CD4-positive, alpha-beta memory T cell (primary cell): ENCODE data around the gene MRM1. TPM values are rescaled to one million over a fixed set of nuclear protein-coding genes. Genes with fewer than 3 reads are reported as not detected.

Experiments
- CTCF ChIA-PET: fragments of 350-600 bp; sonication (Branson Sonifier 250); formaldehyde crosslinking; loops from one replicate; lab custom pipeline; 2021; ENCODE audit warnings: inconsistent platforms; ENCODE audit not compliant: partially characterized antibody; lab: Charles Lee
- POLR2A ChIA-PET: fragments of 350-600 bp; sonication (Branson Sonifier 250); formaldehyde crosslinking; loops from one replicate; lab custom pipeline; 2021; ENCODE audit not compliant: partially characterized antibody; lab: Charles Lee
- DNase-seq, 5 donors: peaks; one replicate each; pipeline versions ENCODE4 v3.0.0 to v3.0.0-alpha.2; 2020 to 2022; ENCODE audit warnings: mixed read lengths in 1 of 5
- H3K27ac ChIP-seq: one replicate; pipeline ENCODE4 v1.7.0; 2013; ENCODE audit warnings: low read depth, low read length
- H3K27me3 ChIP-seq: 2 replicates; pipeline ENCODE4 v1.7.0; 2013; ENCODE audit warnings: mild to moderate bottlenecking, low read length, moderate library complexity; ENCODE audit not compliant: insufficient read depth
- H3K36me3 ChIP-seq: 2 replicates; pipeline ENCODE4 v1.7.0; 2013; ENCODE audit warnings: mild to moderate bottlenecking, low read length, moderate library complexity; ENCODE audit not compliant: insufficient read depth
- H3K4me1 ChIP-seq: 2 replicates; pipeline ENCODE4 v1.7.0; 2013; ENCODE audit warnings: mild to moderate bottlenecking, low read length, moderate library complexity; ENCODE audit not compliant: insufficient read depth
- H3K4me3 ChIP-seq, 2 donors: one replicate each; pipeline ENCODE4 v1.7.0; 2013; ENCODE audit warnings: low read length in 2 of 2, mild to moderate bottlenecking in 1 of 2
- H3K9me3 ChIP-seq, 2 donors: one replicate each; pipeline ENCODE4 v1.7.0; 2013; ENCODE audit warnings: low read length in 2 of 2, control low read depth in 1 of 2; ENCODE audit not compliant: control insufficient read depth in 1 of 2
- H3K27ac Mint-ChIP-seq, 7 donors: one replicate each; pipeline ENCODE4 v1.8.0; 2020 to 2021; ENCODE audit warnings: mixed read lengths in 7 of 7, mild to moderate bottlenecking in 6 of 7, inconsistent platforms in 3 of 7, moderate library complexity in 3 of 7
- H3K27me3 Mint-ChIP-seq, 2 donors: one replicate each; pipeline ENCODE4 v1.8.0; 2020 to 2021; ENCODE audit warnings: mixed read lengths in 2 of 2
- H3K36me3 Mint-ChIP-seq, 2 donors: one replicate each; pipeline ENCODE4 v1.8.0; 2020 to 2021; ENCODE audit warnings: mixed read lengths in 2 of 2, inconsistent platforms in 1 of 2, mild to moderate bottlenecking in 1 of 2
- H3K4me1 Mint-ChIP-seq, 4 donors: one replicate each; pipeline ENCODE4 v1.8.0; 2020 to 2021; ENCODE audit warnings: mixed read lengths in 4 of 4, mild to moderate bottlenecking in 1 of 4
- H3K4me3 Mint-ChIP-seq, 8 donors: one replicate each; pipeline ENCODE4 v1.8.0; 2020 to 2021; ENCODE audit warnings: mixed read lengths in 8 of 8, mild to moderate bottlenecking in 7 of 8, moderate library complexity in 6 of 8, inconsistent platforms in 3 of 8
- H3K9me3 Mint-ChIP-seq, 8 donors: one replicate each; pipeline ENCODE4 v1.8.0; 2020 to 2021; ENCODE audit warnings: mixed read lengths in 8 of 8, mild to moderate bottlenecking in 5 of 8, inconsistent platforms in 3 of 8, moderate library complexity in 1 of 8
- intact Hi-C: fragments of 100-400 bp; cut with micrococcal nuclease; formaldehyde crosslinking; loops from one replicate; pipeline ENCODE4 v1.15.1; 2023
- polyA plus RNA-seq, 2 donors: library from polyadenylated mRNA; unstranded; fragments of 300-500 nt; fragmentation: Illumina TruSeq; gene quantifications; one replicate each; pipeline ENCODE4 v1.2.3, GENCODE V29; 2021
- total RNA-seq, 2 experiments: library from RNA; stranded (reverse); gene quantifications; one replicate each; pipeline ENCODE4 v1.2.3, GENCODE V29; 2021

MRM1 gene
- total and polyA plus RNA-seq, 4 experiments from 2014 or later, result 1.7 to 13.3 (median 8.1) TPM

GRCh38 chr17:36641331-36641876 is 40.0 kb downstream of the MRM1 start:
- Histone ChIP-seq H3K27ac (no peak overlapping the region), H3K27me3 (peaks cover 44% of the 10 kb centered on the region), H3K36me3 (no peaks in the 10 kb centered on the region), H3K4me3 (peak overlapping the region in 1 of 2 donors; percentile 19), H3K4me1 (peaks cover 19% of the 10 kb centered on the region), H3K9me3 (no peaks in the 10 kb centered on the region)
- no peak for DNase-seq
- ChIA-PET CTCF (interaction anchor here (1.2 kb wide), 1 partner anchor 13 kb away, joined by 3 read pairs; no protein-coding TSS in a partner anchor), POLR2A (no interaction called here)
- Mint-ChIP-seq H3K4me1 (peaks cover 10 to 18% (median 14%) of the 10 kb centered on the region in 4 donors), H3K4me3 (peak overlapping the region in 5 of 8 donors; percentile 29 to 88 (median 32)), H3K9me3 (no peaks in the 10 kb centered on the region), H3K27ac (no peak overlapping the region), H3K27me3 (peaks cover 49 to 59% of the 10 kb centered on the region in 2 donors), H3K36me3 (peaks cover 0 to 4% of the 10 kb centered on the region in 2 donors)
- intact Hi-C loops, result no loop called here

GRCh38 chr17:36641877-36642845 is 40.8 kb downstream of the MRM1 start:
- Histone ChIP-seq H3K27me3 (peaks cover 44% of the 10 kb centered on the region), H3K27ac (no peak overlapping the region), H3K36me3 (no peaks in the 10 kb centered on the region), H3K4me3 (peak overlapping the region in 1 of 2 donors; percentile 19), H3K4me1 (peaks cover 19% of the 10 kb centered on the region), H3K9me3 (no peaks in the 10 kb centered on the region)
- peak overlapping the region in 1 of 7 donors; percentile 19 for H3K27ac Mint-ChIP-seq
- peaks cover 10 to 18% (median 14%) of the 10 kb centered on the region in 4 donors for H3K4me1 Mint-ChIP-seq
- peaks cover 0 to 4% of the 10 kb centered on the region in 2 donors for H3K36me3 Mint-ChIP-seq
- no peak for DNase-seq
- ChIA-PET CTCF (interaction anchor here (0.9 to 1.2 kb wide), 3 partner anchors 11 to 14 kb away, joined by 3 read pairs; no protein-coding TSS in a partner anchor), POLR2A (no interaction called here)
- peaks cover 47 to 58% of the 10 kb centered on the region in 2 donors for H3K27me3 Mint-ChIP-seq
- intact Hi-C loops, result no loop called here
- no peaks in the 10 kb centered on the region for H3K9me3 Mint-ChIP-seq
- peak overlapping the region; percentile 69 to 88 (median 84) for H3K4me3 Mint-ChIP-seq

GRCh38 chr17:36643086-36643685 is 41.8 kb downstream of the MRM1 start:
- no peak overlapping the region for H3K4me3 ChIP-seq
- H3K9me3 Mint-ChIP-seq, result no peaks in the 10 kb centered on the region
- peaks cover 0 to 4% of the 10 kb centered on the region in 2 donors for H3K36me3 Mint-ChIP-seq
- H3K4me3 Mint-ChIP-seq, result peak overlapping the region in 4 of 8 donors; percentile 81 to 88 (median 84)
- peaks cover 19% of the 10 kb centered on the region for H3K4me1 ChIP-seq
- ChIA-PET CTCF (interaction anchor here (0.9 to 1.0 kb wide), 2 partner anchors 12 to 13 kb away, joined by 3 read pairs; no protein-coding TSS in a partner anchor), POLR2A (no interaction called here)
- H3K9me3 ChIP-seq, result no peaks in the 10 kb centered on the region
- H3K36me3 ChIP-seq, result no peaks in the 10 kb centered on the region
- H3K27me3 ChIP-seq, result peaks cover 44% of the 10 kb centered on the region
- H3K27ac ChIP-seq, result no peak overlapping the region
- intact Hi-C loops, result no loop called here
- H3K4me1 Mint-ChIP-seq, result peaks cover 10 to 18% (median 14%) of the 10 kb centered on the region in 4 donors
- DNase-seq, result no peak
- H3K27ac Mint-ChIP-seq, result no peak overlapping the region
- H3K27me3 Mint-ChIP-seq, result peaks cover 49 to 54% of the 10 kb centered on the region in 2 donors

DNA sequence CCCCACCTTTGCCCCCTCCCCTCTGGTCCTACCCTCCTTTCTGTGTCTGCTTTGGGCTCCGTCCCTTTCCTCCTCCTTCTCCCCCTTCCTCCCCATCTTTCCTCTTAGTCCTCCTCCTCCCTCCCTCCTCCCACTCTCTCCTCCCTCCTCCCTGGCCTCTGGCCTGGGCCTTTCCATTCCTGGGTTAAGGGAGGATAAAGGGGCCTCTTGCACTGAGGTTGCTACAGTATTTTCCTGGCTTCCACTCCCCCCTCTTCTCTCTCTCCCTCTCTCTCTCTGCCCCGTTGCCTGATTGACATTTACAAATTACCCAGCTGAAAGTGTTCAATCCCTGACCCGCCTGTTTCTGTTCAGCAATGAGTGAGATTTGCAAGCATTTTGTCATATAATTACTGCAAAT is 44.0 kb downstream of the MRM1 start:
- Mint-ChIP-seq H3K27ac (no peak overlapping the region), H3K27me3 (peaks cover 41 to 47% of the 10 kb centered on the region in 2 donors), H3K4me1 (peaks cover 10 to 18% (median 14%) of the 10 kb centered on the region in 4 donors), H3K9me3 (no peaks in the 10 kb centered on the region), H3K36me3 (no peaks in the 10 kb centered on the region), H3K4me3 (no peak overlapping the region)
- intact Hi-C loops, result no loop called here
- Histone ChIP-seq H3K36me3 (no peaks in the 10 kb centered on the region), H3K4me1 (peaks cover 19% of the 10 kb centered on the region), H3K4me3 (no peak overlapping the region), H3K9me3 (no peaks in the 10 kb centered on the region), H3K27me3 (peaks cover 34% of the 10 kb centered on the region), H3K27ac (no peak overlapping the region)
- DNase-seq, result no peak
- ChIA-PET CTCF (no interaction called here), POLR2A (no interaction called here)

GRCh38 chr17:36647636-36648035 is 46.3 kb downstream of the MRM1 start:
- no peak overlapping the region for H3K4me3 ChIP-seq
- Mint-ChIP-seq H3K9me3 (no peaks in the 10 kb centered on the region), H3K4me1 (peaks cover 3 to 10% (median 6%) of the 10 kb centered on the region in 4 donors), H3K27ac (no peak overlapping the region), H3K36me3 (no peaks in the 10 kb centered on the region), H3K27me3 (peaks cover 34 to 46% of the 10 kb centered on the region in 2 donors), H3K4me3 (no peak overlapping the region)
- no peaks in the 10 kb centered on the region for H3K9me3 ChIP-seq
- no peak for DNase-seq
- no peaks in the 10 kb centered on the region for H3K36me3 ChIP-seq
- ChIA-PET POLR2A (no interaction called here), CTCF (interaction anchor here (0.9 to 1.3 kb wide), 2 partner anchors 8 to 9 kb away, joined by 4 read pairs; no protein-coding TSS in a partner anchor)
- peaks cover 20% of the 10 kb centered on the region for H3K27me3 ChIP-seq
- peaks cover 4% of the 10 kb centered on the region for H3K4me1 ChIP-seq
- H3K27ac ChIP-seq, result no peak overlapping the region
- intact Hi-C loops, result no loop called here

DNA sequence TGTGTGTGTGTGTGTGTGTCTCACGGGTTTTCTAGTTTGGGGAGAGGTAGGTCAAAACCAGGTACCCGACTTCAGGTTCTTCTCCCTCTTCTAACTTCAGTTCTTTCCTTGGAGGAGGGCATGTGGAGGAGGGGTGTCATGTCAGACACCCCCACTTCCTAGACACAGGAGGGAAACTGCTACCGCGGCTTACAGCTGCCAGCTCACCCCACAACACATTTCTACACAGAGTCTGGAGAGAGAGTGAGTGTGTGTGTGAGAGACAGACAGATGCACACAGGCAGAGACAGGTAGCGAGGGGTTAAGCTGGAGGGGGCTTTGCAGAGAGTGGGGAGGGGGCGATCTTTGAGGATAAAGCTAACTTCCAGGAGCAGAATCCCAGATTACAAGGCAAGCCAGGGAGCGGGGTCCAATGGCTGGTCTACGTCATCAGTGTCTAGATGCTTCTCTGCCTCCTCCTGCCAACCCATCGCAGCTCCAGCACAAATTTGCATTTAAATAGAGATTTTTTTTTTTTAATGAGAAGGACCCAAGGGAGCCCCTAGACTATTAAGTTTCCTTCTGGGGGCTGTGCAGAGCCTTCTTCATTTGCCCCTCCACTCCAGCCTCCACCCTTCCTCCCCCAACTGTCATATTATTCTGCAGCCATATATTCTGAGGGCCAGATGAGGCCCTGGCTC is 48.9 kb downstream of the MRM1 start:
- CTCF ChIA-PET, result no interaction called here
- Histone ChIP-seq H3K4me1 (no peaks in the 10 kb centered on the region), H3K4me3 (no peak overlapping the region), H3K9me3 (no peaks in the 10 kb centered on the region), H3K27ac (no peak overlapping the region), H3K27me3 (peaks cover 3% of the 10 kb centered on the region), H3K36me3 (no peaks in the 10 kb centered on the region)
- Mint-ChIP-seq H3K27me3 (peaks cover 18 to 38% of the 10 kb centered on the region in 2 donors), H3K36me3 (no peaks in the 10 kb centered on the region), H3K4me3 (no peak overlapping the region), H3K9me3 (no peaks in the 10 kb centered on the region), H3K4me1 (no peaks in the 10 kb centered on the region), H3K27ac (no peak overlapping the region)
- intact Hi-C loops, result no loop called here
- POLR2A ChIA-PET, result no interaction called here
- DNase-seq, result no peak
